BE2C (cell line): ENCODE results near the gene MXRA7.
"Not testable (repeated sequence)": the region's sequence is repeated elsewhere in the genome, so short reads cannot be mapped to it uniquely, and the experiment has no call there.

Experiments
- DNase-seq: peaks from one replicate; pipeline ENCODE4 v3.0.0-alpha.2; 2020
- H3K27me3 ChIP-seq: fragments of 250-450 bp; sonication (Bioruptor Pico); 2 replicates; pipeline ENCODE4 v1.5.1; 2020; ENCODE audit warnings: mild to moderate bottlenecking
- H3K36me3 ChIP-seq: fragments of 250-450 bp; sonication (Bioruptor Pico); 2 replicates; pipeline ENCODE4 v1.5.1; 2020; ENCODE audit warnings: mild to moderate bottlenecking
- H3K4me1 ChIP-seq: fragments of 250-450 bp; sonication (Bioruptor Pico); 2 replicates; pipeline ENCODE4 v1.5.1; 2020
- H3K4me3 ChIP-seq: 2 replicates; pipeline ENCODE4 v1.5.1; 2011; ENCODE audit warnings: low read depth, low read length
- H3K9me3 ChIP-seq: fragments of 250-450 bp; sonication (Bioruptor Pico); 2 replicates; pipeline ENCODE4 v1.5.1; 2020
- TF ChIP-seq, protein P1 (sequence below): IDR thresholded peaks from 2 replicates; pipeline ENCODE4 v1.5.1; 2012; ENCODE audit warnings: mild to moderate bottlenecking, low read depth, low read length

The MXRA7 gene

GRCh38 chr17:76742958-76743357 is 32.2 kb upstream of the MXRA7 start:
- H3K9me3 ChIP-seq: no peaks in the 10 kb centered on the region
- H3K27me3 ChIP-seq: no peaks in the 10 kb centered on the region
- H3K36me3 ChIP-seq: peaks cover 3% of the 10 kb centered on the region
- DNase-seq: no peak
- H3K4me1 ChIP-seq: no peaks in the 10 kb centered on the region; the same call in 1 of the 2 replicates
- TF ChIP-seq, protein P1, sequence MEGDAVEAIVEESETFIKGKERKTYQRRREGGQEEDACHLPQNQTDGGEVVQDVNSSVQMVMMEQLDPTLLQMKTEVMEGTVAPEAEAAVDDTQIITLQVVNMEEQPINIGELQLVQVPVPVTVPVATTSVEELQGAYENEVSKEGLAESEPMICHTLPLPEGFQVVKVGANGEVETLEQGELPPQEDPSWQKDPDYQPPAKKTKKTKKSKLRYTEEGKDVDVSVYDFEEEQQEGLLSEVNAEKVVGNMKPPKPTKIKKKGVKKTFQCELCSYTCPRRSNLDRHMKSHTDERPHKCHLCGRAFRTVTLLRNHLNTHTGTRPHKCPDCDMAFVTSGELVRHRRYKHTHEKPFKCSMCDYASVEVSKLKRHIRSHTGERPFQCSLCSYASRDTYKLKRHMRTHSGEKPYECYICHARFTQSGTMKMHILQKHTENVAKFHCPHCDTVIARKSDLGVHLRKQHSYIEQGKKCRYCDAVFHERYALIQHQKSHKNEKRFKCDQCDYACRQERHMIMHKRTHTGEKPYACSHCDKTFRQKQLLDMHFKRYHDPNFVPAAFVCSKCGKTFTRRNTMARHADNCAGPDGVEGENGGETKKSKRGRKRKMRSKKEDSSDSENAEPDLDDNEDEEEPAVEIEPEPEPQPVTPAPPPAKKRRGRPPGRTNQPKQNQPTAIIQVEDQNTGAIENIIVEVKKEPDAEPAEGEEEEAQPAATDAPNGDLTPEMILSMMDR: no peak
- H3K4me3 ChIP-seq: no peak overlapping the region

GRCh38 chr17:76740329-76741118 is 29.8 kb upstream of the MXRA7 start:
- no peak for DNase-seq
- Histone ChIP-seq H3K4me1 (no peaks in the 10 kb centered on the region; the same call in 1 of the 2 replicates), H3K27me3 (no peaks in the 10 kb centered on the region), H3K9me3 (no peaks in the 10 kb centered on the region), H3K36me3 (peaks cover 19% of the 10 kb centered on the region), H3K4me3 (peak overlapping the region; percentile 12; the same call in 1 of the 2 replicates)
- TF ChIP-seq, protein P1: no peak

- Histone ChIP-seq H3K4me3 (peak overlapping the region; percentile 82), H3K36me3 (peaks cover 24% of the 10 kb centered on the region)
- not testable (repeated sequence) for H3K9me3 ChIP-seq, DNase-seq, H3K4me1 ChIP-seq, H3K27me3 ChIP-seq
These were observed 28.9 kb upstream of the MXRA7 start for GRCh38 chr17:76739568-76740115.

- Histone ChIP-seq H3K9me3 (no peaks in the 10 kb centered on the region), H3K36me3 (peaks cover 36% of the 10 kb centered on the region), H3K27me3 (no peaks in the 10 kb centered on the region), H3K4me1 (peaks cover 5% of the 10 kb centered on the region; the same call in 1 of the 2 replicates), H3K4me3 (peak overlapping the region; percentile 82)
- TF ChIP-seq, protein P1: no peak
- DNase-seq: no peak
These were observed 27.7 kb upstream of the MXRA7 start for GRCh38 chr17:76738468-76738850.

DNA sequence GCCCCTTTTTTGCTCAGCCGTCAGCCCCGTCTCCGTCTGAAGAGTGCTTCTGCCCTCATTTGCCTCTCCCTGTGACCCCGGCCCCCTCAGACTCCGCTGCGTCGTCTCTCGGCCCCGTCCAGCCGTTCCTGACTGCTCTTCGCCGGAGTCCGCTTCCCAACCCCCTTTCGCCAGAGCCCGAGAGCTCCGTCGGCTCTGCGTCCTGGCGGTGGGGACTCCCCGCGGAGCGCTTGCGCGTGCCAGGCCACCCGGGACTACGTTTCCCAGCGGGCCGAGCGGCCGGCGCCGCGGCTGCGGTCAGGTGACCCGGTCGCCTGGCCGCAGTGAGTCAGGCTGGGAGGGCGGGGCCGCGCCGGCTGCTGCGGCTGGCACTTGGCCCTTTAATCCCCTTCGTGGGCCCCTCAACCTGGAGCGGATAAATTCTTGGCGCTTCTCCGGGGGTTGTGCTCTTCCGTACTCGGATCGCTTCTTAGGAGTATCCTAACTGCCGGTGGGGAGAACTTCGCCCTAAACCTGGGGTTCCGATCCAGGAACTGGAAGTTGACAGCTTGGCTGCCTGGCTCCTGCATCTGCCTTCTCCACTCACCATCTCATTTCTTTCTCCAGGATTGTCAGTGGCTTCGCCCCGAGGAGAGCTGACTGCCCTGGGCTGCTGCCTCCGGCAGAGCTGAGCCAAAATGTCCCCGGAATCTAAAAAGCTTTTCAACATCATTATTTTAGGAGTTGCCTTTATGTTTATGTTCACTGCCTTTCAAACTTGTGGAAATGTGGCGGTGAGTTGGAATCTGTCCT is 27.1 kb upstream of the MXRA7 start, which contains the start of gene MFSD11:
Gene MFSD11 (plus strand): TSS at position 444 of the 792 bp plus-strand sequence. CDS start 234 bp downstream, at position 678.
- H3K4me3 ChIP-seq: peak within 1 kb of the TSS; percentile 94
- no peaks in the 10 kb centered on the region for H3K27me3 ChIP-seq
- H3K9me3 ChIP-seq: no peaks in the 10 kb centered on the region
- DNase-seq: peak; percentile 97
- peaks cover 5% of the 10 kb centered on the region; the same call in 1 of the 2 replicates for H3K4me1 ChIP-seq
- H3K36me3 ChIP-seq: peaks cover 42% of the 10 kb centered on the region
- TF ChIP-seq, protein P1: no peak

DNA sequence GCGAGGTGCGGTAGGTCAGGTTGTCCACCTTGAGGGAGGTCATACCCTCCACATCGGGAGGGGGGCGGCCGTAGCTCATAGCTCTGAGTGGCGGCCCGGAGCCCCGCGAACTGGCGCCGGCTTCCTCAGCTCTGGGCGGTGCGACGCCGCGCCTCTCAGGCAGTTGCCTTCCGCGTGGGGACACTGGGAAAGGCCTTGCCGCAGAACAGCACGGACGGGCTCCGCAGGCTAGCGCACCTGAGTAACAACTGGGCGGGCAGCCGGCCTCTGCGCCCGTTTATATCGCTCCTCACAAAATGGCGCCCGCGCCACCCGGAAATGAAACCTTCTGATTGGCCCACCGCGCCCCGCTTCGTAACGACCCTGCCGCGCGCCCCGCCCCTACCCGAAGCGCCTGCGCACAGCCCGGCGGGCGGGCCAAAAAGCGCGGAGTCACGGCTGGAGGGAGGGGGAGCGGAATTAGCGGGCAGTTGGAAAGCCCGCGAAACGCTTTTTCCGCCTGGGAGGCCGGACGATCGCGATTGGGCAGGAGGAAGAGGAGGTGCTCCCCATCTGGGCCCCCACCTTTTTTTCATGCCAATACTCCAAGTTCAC is 26.4 kb upstream of the MXRA7 start, which contains the start of gene SRSF2:
Gene SRSF2 (minus strand): TSS at position 250 of the 594 bp plus-strand sequence. CDS start 171 bp downstream, at position 79.
- TF ChIP-seq, protein P1: no peak
- Histone ChIP-seq H3K9me3 (no peaks in the 10 kb centered on the region), H3K4me1 (peaks cover 5% of the 10 kb centered on the region; the same call in 1 of the 2 replicates), H3K36me3 (peaks cover 49% of the 10 kb centered on the region), H3K4me3 (peak within 1 kb of the TSS; percentile 94), H3K27me3 (no peaks in the 10 kb centered on the region)
- DNase-seq: peak; percentile 98
